Fibroblast of lung (primary cell): Measurements from ENCODE around the gene RBM8A. TPM values are rescaled to one million over a fixed set of nuclear protein-coding genes. Genes with fewer than 3 reads are reported as not detected.

Source experiments
- DNase-seq, 2 donors: peaks; one replicate each; pipeline versions ENCODE4 v3.0.0 to v3.0.0-alpha.2; 2010; ENCODE audit warnings: low read depth in 2 of 2
- H2AFZ ChIP-seq: 2 replicates; pipeline ENCODE4 v1.5.1; 2012; ENCODE audit warnings: low read length, control low read depth, inconsistent platforms
- H3K27ac ChIP-seq: 2 replicates; pipeline ENCODE4 v1.5.1; 2011; ENCODE audit warnings: low read length, control low read depth; ENCODE audit not compliant: insufficient read depth
- H3K27me3 ChIP-seq: 2 replicates; pipeline ENCODE4 v1.5.1; 2011; ENCODE audit warnings: mild to moderate bottlenecking, low read length; ENCODE audit not compliant: control insufficient read depth, insufficient read depth
- H3K36me3 ChIP-seq: 2 replicates; pipeline ENCODE4 v1.5.1; 2011; ENCODE audit warnings: low read length; ENCODE audit not compliant: control insufficient read depth, insufficient read depth
- H3K4me1 ChIP-seq: 2 replicates; pipeline ENCODE4 v1.5.1; 2011; ENCODE audit warnings: low read length; ENCODE audit not compliant: control insufficient read depth, insufficient read depth; ENCODE audit errors: extremely low read depth
- H3K4me2 ChIP-seq: 2 replicates; pipeline ENCODE4 v1.5.1; 2011; ENCODE audit warnings: low read length, control low read depth; ENCODE audit not compliant: insufficient read depth; ENCODE audit errors: extremely low read depth
- H3K4me3 ChIP-seq, 4 experiments: fragments of 200-600 bp in 1 of 4; sonication (generic) in 1 of 4; replicated peaks in 1 of 4; 2 replicates each; pipeline ENCODE4 v1.5.1; 2011 to 2016; ENCODE audit warnings: low read length in 4 of 4, low read depth in 3 of 4, mild to moderate bottlenecking in 3 of 4, control low read depth in 2 of 4, inconsistent platforms in 1 of 4, mixed read lengths in 1 of 4; ENCODE audit not compliant: insufficient read depth in 1 of 4; ENCODE audit errors: control extremely low read depth in 1 of 4
- H3K79me2 ChIP-seq: 2 replicates; pipeline ENCODE4 v1.5.1; 2012; ENCODE audit warnings: mild to moderate bottlenecking, low read length, inconsistent platforms; ENCODE audit not compliant: control insufficient read depth, insufficient read depth
- H3K9ac ChIP-seq: 2 replicates; pipeline ENCODE4 v1.5.1; 2011; ENCODE audit warnings: mild to moderate bottlenecking, low read length, control low read depth; ENCODE audit not compliant: insufficient read depth
- H3K9me3 ChIP-seq: 2 replicates; pipeline ENCODE4 v1.5.1; 2012; ENCODE audit warnings: low read depth, low read length; ENCODE audit not compliant: control insufficient read depth, insufficient read depth
- H4K20me1 ChIP-seq: 2 replicates; pipeline ENCODE4 v1.5.1; 2011; ENCODE audit warnings: low read length; ENCODE audit not compliant: control insufficient read depth, insufficient read depth; ENCODE audit errors: extremely low read depth
- CTCF ChIP-seq, 2 donors: IDR thresholded peaks in 1 of 2; conservative IDR thresholded peaks in 1 of 2; 1 replicate in 1 of 2; 2 replicates in 1 of 2; pipeline ENCODE4 v1.5.1; 2011 to 2012; ENCODE audit warnings: low read length in 2 of 2, control low read depth in 1 of 2, inconsistent platforms in 1 of 2, low read depth in 1 of 2, mild to moderate bottlenecking in 1 of 2
- EZH2 ChIP-seq: IDR thresholded peaks from 2 replicates; pipeline ENCODE4 v1.5.1; 2012; ENCODE audit warnings: low read length, control low read depth, mild to moderate bottlenecking; ENCODE audit errors: missing control alignments
- polyA plus RNA-seq, 2 donors: library from polyadenylated mRNA; depleted of rRNA in 1 of 2; stranded (reverse) in 1 of 2; unstranded in 1 of 2; fragments of >200 nt; gene quantifications; 2 replicates each; pipeline ENCODE4 v1.2.1, GENCODE V29; 2011 to 2012; ENCODE audit warnings: missing spikeins in 1 of 2
- total RNA-seq: library from RNA; depleted of rRNA; stranded (reverse); fragments of >200 nt; gene quantifications from 2 replicates; pipeline ENCODE4 v1.2.1, GENCODE V29; 2014

The RBM8A gene
- total and polyA plus RNA-seq, 2 donors (not counting 1 experiment from before 2014, with no cell fraction given) = 56.6 to 137 TPM

- Histone ChIP-seq H3K79me2 (no peaks in the 10 kb centered on the region), H3K27me3 (no peaks in the 10 kb centered on the region), H3K9me3 (no peaks in the 10 kb centered on the region), H3K27ac (no peak overlapping the region), H4K20me1 (no peaks in the 10 kb centered on the region), H3K9ac (no peak overlapping the region), H3K4me1 (peaks cover 14% of the 10 kb centered on the region), H3K36me3 (no peaks in the 10 kb centered on the region), H3K4me2 (no peak overlapping the region), H2AFZ (no peak overlapping the region), H3K4me3 (no peak overlapping the region)
- no peak for DNase-seq
- TF ChIP-seq CTCF (conservative IDR thresholded peaks at IDR 0.05 in 1 of 2, IDR thresholded peaks at IDR 0.05 in 1 of 2; ENCODE audit: low read depth in 1 of 2, low read length in 2 of 2) (no peak), EZH2 (no peak)
Observed at GRCh38 chr1:145974721-145975120, 47.4 kb upstream of the RBM8A start.

GRCh38 chr1:145972580-145972979 is 45.3 kb upstream of the RBM8A start:
- H3K36me3 ChIP-seq = no peaks in the 10 kb centered on the region
- TF ChIP-seq EZH2 (no peak), CTCF (conservative IDR thresholded peaks at IDR 0.05 in 1 of 2, IDR thresholded peaks at IDR 0.05 in 1 of 2; ENCODE audit: low read depth in 1 of 2, low read length in 2 of 2) (no peak)
- DNase-seq = no peak
- H3K4me3 ChIP-seq = no peak overlapping the region
- H3K4me1 ChIP-seq = no peaks in the 10 kb centered on the region
- no peak overlapping the region for H2AFZ ChIP-seq
- H3K79me2 ChIP-seq = no peaks in the 10 kb centered on the region
- no peak overlapping the region for H3K27ac ChIP-seq
- no peak overlapping the region for H3K4me2 ChIP-seq
- no peaks in the 10 kb centered on the region for H3K27me3 ChIP-seq
- no peaks in the 10 kb centered on the region for H4K20me1 ChIP-seq
- no peak overlapping the region for H3K9ac ChIP-seq
- H3K9me3 ChIP-seq = no peaks in the 10 kb centered on the region

GRCh38 chr1:145967288-145967687 is 40.0 kb upstream of the RBM8A start:
- no peak overlapping the region for H2AFZ ChIP-seq
- H4K20me1 ChIP-seq = no peaks in the 10 kb centered on the region
- peaks cover 17% of the 10 kb centered on the region for H3K4me1 ChIP-seq
- TF ChIP-seq EZH2 (no peak), CTCF (conservative IDR thresholded peaks at IDR 0.05 in 1 of 2, IDR thresholded peaks at IDR 0.05 in 1 of 2; ENCODE audit: low read depth in 1 of 2, low read length in 2 of 2) (no peak)
- H3K4me3 ChIP-seq = no peak overlapping the region
- H3K36me3 ChIP-seq = no peaks in the 10 kb centered on the region
- H3K4me2 ChIP-seq = no peak overlapping the region
- DNase-seq = no peak
- no peaks in the 10 kb centered on the region for H3K9me3 ChIP-seq
- no peaks in the 10 kb centered on the region for H3K79me2 ChIP-seq
- H3K27ac ChIP-seq = no peak overlapping the region
- H3K9ac ChIP-seq = no peak overlapping the region
- no peaks in the 10 kb centered on the region for H3K27me3 ChIP-seq
